Endothelial cell of umbilical vein (primary cell): Measurements from ENCODE around the gene SENP7. TPM values are rescaled to one million over a fixed set of nuclear protein-coding genes. Genes with fewer than 3 reads are reported as not detected.

ENCODE experiments used
- BruUV-seq: library from RNA; stranded (reverse); fragments of 400-500 nt; replicated peaks from 2 replicates; lab custom pipeline; 2021; lab: Mats Ljungman, UMichigan
- CTCF ChIA-PET: fragments of 300-600, 350-600 bp; sonication (Branson Sonifier 250); formaldehyde crosslinking; loops from one replicate; lab custom pipeline; 2021; ENCODE audit warnings: antibody characterized with exemption, inconsistent platforms; lab: Charles Lee
- POLR2A ChIA-PET: fragments of 300-600, 350-600 bp; sonication (Branson Sonifier 250); formaldehyde crosslinking; loops from one replicate; lab custom pipeline; 2021; ENCODE audit warnings: antibody characterized with exemption, inconsistent platforms; lab: Charles Lee
- DNase-seq: peaks from one replicate; pipeline ENCODE4 v3.0.0-alpha.2; 2011; ENCODE audit warnings: low read depth, low spot score
- FAIRE-seq: peaks from 2 replicates; lab custom pipeline; 2011; peaks lifted over from hg19 to GRCh38; lab: Jason Lieb, UNC
- H2AFZ ChIP-seq: 2 replicates; pipeline ENCODE4 v1.6.0; 2012; ENCODE audit warnings: low read depth, low read length, control low read depth, inconsistent platforms
- H3K27ac ChIP-seq: 2 replicates; pipeline ENCODE4 v1.5.1; 2011; ENCODE audit warnings: low read depth, mild to moderate bottlenecking, control low read depth, low read length, moderate library complexity; ENCODE audit not compliant: insufficient read depth
- H3K27me3 ChIP-seq, 2 experiments: 2 replicates each; pipeline versions ENCODE4 v1.6.0 to v1.6.1; 2011; ENCODE audit warnings: low read length in 2 of 2, mixed read lengths in 1 of 2; ENCODE audit not compliant: control insufficient read depth in 2 of 2, insufficient read depth in 2 of 2
- H3K36me3 ChIP-seq, 2 experiments: 2 replicates in 1 of 2; 3 replicates in 1 of 2; pipeline ENCODE4 v1.5.1; 2011; ENCODE audit warnings: low read length in 2 of 2, mild to moderate bottlenecking in 1 of 2, moderate library complexity in 1 of 2; ENCODE audit not compliant: control insufficient read depth in 2 of 2, insufficient read depth in 2 of 2; ENCODE audit errors: extremely low read depth in 1 of 2
- H3K4me1 ChIP-seq: 3 replicates; pipeline ENCODE4 v1.5.1; 2011; ENCODE audit warnings: mild to moderate bottlenecking, low read length; ENCODE audit not compliant: control insufficient read depth, insufficient read depth; ENCODE audit errors: extremely low read depth
- H3K4me2 ChIP-seq: 2 replicates; pipeline ENCODE4 v1.6.1; 2011; ENCODE audit warnings: low read length, control low read depth, mixed read lengths; ENCODE audit not compliant: insufficient read depth
- H3K4me3 ChIP-seq, 3 experiments: fragments of 200-600 bp in 1 of 3; sonication (generic), shearing (Covaris generic) in 1 of 3; replicated peaks in 1 of 3; 2 replicates each; pipeline ENCODE4 v1.5.1; 2011 to 2016; ENCODE audit warnings: control low read depth in 3 of 3, low read length in 3 of 3, mild to moderate bottlenecking in 2 of 3, inconsistent platforms in 1 of 3, low read depth in 1 of 3, moderate library complexity in 1 of 3; ENCODE audit not compliant: insufficient read depth in 1 of 3
- H3K79me2 ChIP-seq: 2 replicates; pipeline ENCODE4 v1.6.0; 2012; ENCODE audit warnings: low read length, inconsistent platforms; ENCODE audit not compliant: control insufficient read depth, insufficient read depth
- H3K9ac ChIP-seq: replicated peaks from 2 replicates; pipeline ENCODE3; 2011; ENCODE audit warnings: low read length, control low read depth; ENCODE audit not compliant: insufficient read depth; ENCODE audit errors: extremely low read depth
- H3K9me1 ChIP-seq: replicated peaks from 3 replicates; pipeline ENCODE4 v1.6.0; 2011; ENCODE audit warnings: mild to moderate bottlenecking, low read length; ENCODE audit not compliant: control insufficient read depth, insufficient read depth; ENCODE audit errors: extremely low read depth
- H3K9me3 ChIP-seq: replicated peaks from 2 replicates; pipeline ENCODE4 v1.5.1; 2012; ENCODE audit warnings: low read length, inconsistent platforms; ENCODE audit not compliant: control insufficient read depth, insufficient read depth
- H4K20me1 ChIP-seq: replicated peaks from 2 replicates; pipeline ENCODE3; 2011; ENCODE audit warnings: mild to moderate bottlenecking, low read length; ENCODE audit not compliant: control insufficient read depth, insufficient read depth; ENCODE audit errors: extremely low read depth
- CTCF ChIP-seq, 2 donors: IDR thresholded peaks; 1 replicate in 1 of 2; 2 replicates in 1 of 2; pipeline ENCODE4 v1.5.1; 2011; ENCODE audit warnings: low read length in 2 of 2, mild to moderate bottlenecking in 2 of 2, moderate library complexity in 2 of 2, control low read depth in 1 of 2, inconsistent platforms in 1 of 2, low read depth in 1 of 2; ENCODE audit not compliant: insufficient read depth in 1 of 2; ENCODE audit errors: extremely low read depth in 1 of 2
- EZH2 ChIP-seq: IDR thresholded peaks from 2 replicates; pipeline ENCODE4 v1.6.1; 2012; ENCODE audit warnings: borderline replicate concordance, low read depth, mild to moderate bottlenecking, moderate library complexity, low read length, inconsistent platforms; ENCODE audit not compliant: severe bottlenecking
- FOS ChIP-seq: IDR thresholded peaks from 2 replicates; pipeline ENCODE4 v1.6.1; 2011; ENCODE audit warnings: mild to moderate bottlenecking, low read length, moderate library complexity, borderline replicate concordance; ENCODE audit not compliant: insufficient read depth
- GATA2 ChIP-seq: IDR thresholded peaks from 2 replicates; pipeline ENCODE4 v1.7.0; 2011; ENCODE audit warnings: low read depth, mild to moderate bottlenecking, moderate library complexity, mixed read lengths, low read length; ENCODE audit not compliant: insufficient read length, insufficient read depth
- JUN ChIP-seq: IDR thresholded peaks from 2 replicates; pipeline ENCODE4 v1.6.1; 2011; ENCODE audit warnings: borderline replicate concordance, low read depth; ENCODE audit not compliant: insufficient read length, insufficient read depth
- MAX ChIP-seq: IDR thresholded peaks from 2 replicates; pipeline ENCODE4 v1.6.1; 2011; ENCODE audit not compliant: insufficient read depth, insufficient read length
- MYC ChIP-seq: IDR thresholded peaks from one replicate; pipeline ENCODE4 v1.6.1; 2011; ENCODE audit warnings: mild to moderate bottlenecking, low read depth, low read length
- POLR2A ChIP-seq: IDR thresholded peaks from 2 replicates; pipeline ENCODE4 v1.6.1; 2012; ENCODE audit warnings: low read depth, mild to moderate bottlenecking, control low read depth, low read length
- POLR2AphosphoS5 ChIP-seq: IDR thresholded peaks from 2 replicates; pipeline ENCODE4 v1.6.1; 2012; ENCODE audit warnings: low read depth, mild to moderate bottlenecking, control low read depth, low read length, moderate library complexity; ENCODE audit not compliant: insufficient read depth
- dilution Hi-C: fragments of 300-500 bp; cut with MboI; formaldehyde crosslinking; loops from one replicate; pipeline ENCODE4 v1.15.0; 2019; ENCODE audit warnings: low sequenced_read_pairs; ENCODE audit not compliant: extremely low pct_ligation_motif_present
- intact Hi-C: fragments of 100-400 bp; cut with micrococcal nuclease; formaldehyde crosslinking; loops from one replicate; pipeline ENCODE4 v1.10.0; 2022
- polyA plus RNA-seq, 4 experiments: library from polyadenylated mRNA; depleted of rRNA in 3 of 4; stranded (reverse) in 3 of 4; unstranded in 1 of 4; fragments of >200 nt; gene quantifications; 2 replicates each; pipeline versions ENCODE4 v1.2.1 to v1.2.3, GENCODE V29; 2011 to 2012; ENCODE audit warnings: missing spikeins in 1 of 4
- total RNA-seq: library from RNA; stranded (reverse); gene quantifications from 2 replicates; pipeline ENCODE4 v1.2.3, GENCODE V29; 2021

SENP7 gene
- total and polyA plus RNA-seq, 2 donors (not counting 3 experiments of a cell fraction or from before 2014, with no cell fraction given): 5.1 to 18.7 TPM

DNA sequence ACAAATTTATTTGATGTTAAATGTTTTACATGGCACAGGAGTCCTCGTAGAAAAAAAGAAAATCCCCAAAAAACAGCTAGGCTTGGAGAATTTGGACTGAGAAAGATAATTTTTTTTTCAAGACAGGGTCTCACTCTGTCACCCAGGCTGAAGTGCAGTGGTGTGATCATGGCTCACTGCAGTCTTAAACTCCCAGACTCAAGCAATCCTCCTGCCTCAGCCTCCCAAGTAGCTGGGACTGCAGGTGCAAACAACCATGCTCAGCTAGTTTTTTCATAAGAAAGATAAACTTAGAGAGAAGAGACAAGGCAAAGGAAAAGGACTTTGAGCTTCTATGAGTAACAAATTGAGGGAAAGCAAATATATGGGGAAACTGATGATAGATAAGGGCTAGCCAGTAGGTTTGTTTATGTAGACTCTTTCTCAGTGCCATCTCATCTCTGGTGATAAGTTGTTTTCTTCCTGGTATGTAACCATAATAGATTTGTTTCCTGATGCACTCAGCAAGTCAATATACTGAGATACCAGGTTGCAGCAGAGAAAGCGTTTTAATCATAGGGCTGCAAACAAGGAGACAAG lies 35.6 kb upstream of the SENP7 start:
- Histone ChIP-seq H3K27me3 (no peaks in the 10 kb centered on the region), H4K20me1 (no peaks in the 10 kb centered on the region), H2AFZ (no peak overlapping the region), H3K4me2 (no peak overlapping the region), H3K4me1 (no peaks in the 10 kb centered on the region), H3K9me1 (no peaks in the 10 kb centered on the region), H3K9me3 (no peaks in the 10 kb centered on the region), H3K79me2 (no peaks in the 10 kb centered on the region), H3K36me3 (no peaks in the 10 kb centered on the region), H3K4me3 (no peak overlapping the region), H3K27ac (no peak overlapping the region), H3K9ac (no peak overlapping the region)
- no TSS peak for BruUV-seq
- dilution Hi-C loops (no loop called here), intact Hi-C loops (no loop called here)
- ChIA-PET CTCF (no interaction called here), POLR2A (interaction anchor here (0.5 kb wide), 1 partner anchor 167 kb away, joined by 3 read pairs; no protein-coding TSS in a partner anchor)
- TF ChIP-seq GATA2: no peak
- no peak for TF ChIP-seq FOS
- no peak for TF ChIP-seq POLR2AphosphoS5
- TF ChIP-seq EZH2: no peak
- FAIRE-seq (no peak), DNase-seq (no peak)

DNA sequence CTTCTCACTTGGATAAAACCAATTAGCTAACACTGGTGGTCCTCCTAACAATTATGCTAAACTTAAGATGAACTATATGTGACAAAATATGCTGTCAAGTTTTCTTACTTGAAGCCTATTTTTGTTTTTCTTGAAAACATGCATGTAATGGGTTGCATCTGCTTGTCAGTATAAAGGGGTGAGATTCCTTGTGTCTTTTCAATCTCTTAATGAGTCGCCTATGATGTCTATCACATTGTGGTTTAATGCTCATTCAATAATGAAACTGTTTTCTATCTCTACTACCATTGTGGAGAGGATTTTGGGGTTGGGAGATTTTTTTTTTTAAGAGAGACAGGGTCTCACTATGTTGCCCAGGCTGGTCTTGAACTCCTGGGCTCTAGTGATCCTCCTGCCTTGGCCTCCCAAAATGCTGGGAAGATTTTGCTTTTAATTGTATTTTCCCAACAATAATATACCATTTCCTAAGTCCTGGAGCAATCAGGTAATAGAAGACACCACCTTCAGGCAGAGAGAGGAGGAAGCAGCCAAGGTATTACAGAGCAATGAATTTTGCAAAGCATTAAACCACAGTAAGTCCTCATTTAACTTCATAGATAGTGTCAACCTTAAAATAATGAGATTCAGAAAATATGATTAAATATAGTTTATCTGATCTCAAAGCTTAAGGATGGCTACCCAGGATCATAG lies 31.3 kb upstream of the SENP7 start:
- CTCF ChIA-PET: interaction anchor here (0.9 kb wide), 1 partner anchor 11 kb away, joined by 3 read pairs; no protein-coding TSS in a partner anchor
- DNase-seq (no peak), FAIRE-seq (no peak)
- H3K4me2 ChIP-seq: no peak overlapping the region
- intact Hi-C loops: no loop called here
- no peak overlapping the region for H3K9ac ChIP-seq
- H2AFZ ChIP-seq: no peak overlapping the region
- no peaks in the 10 kb centered on the region for H3K36me3 ChIP-seq
- no peaks in the 10 kb centered on the region for H3K79me2 ChIP-seq
- BruUV-seq: no TSS peak
- POLR2A ChIA-PET: interaction anchor here (0.6 kb wide), 1 partner anchor 20 kb away, joined by 13 read pairs; no protein-coding TSS in a partner anchor
- H3K4me3 ChIP-seq: no peak overlapping the region
- H3K9me3 ChIP-seq: no peaks in the 10 kb centered on the region
- H3K27me3 ChIP-seq: no peaks in the 10 kb centered on the region
- H3K27ac ChIP-seq: no peak overlapping the region
- H3K9me1 ChIP-seq: no peaks in the 10 kb centered on the region
- no peaks in the 10 kb centered on the region for H4K20me1 ChIP-seq
- H3K4me1 ChIP-seq: no peaks in the 10 kb centered on the region
- TF ChIP-seq JUN (no peak), POLR2AphosphoS5 (no peak), FOS (no peak), POLR2A (no peak), EZH2 (no peak), MYC (no peak), GATA2 (no peak), MAX (no peak), CTCF (IDR thresholded peaks at IDR 0.05; ENCODE audit: extremely low read depth in 1 of 2, insufficient read depth in 1 of 2, low read depth in 1 of 2, low read length in 2 of 2) (no peak)
- dilution Hi-C loops: no loop called here
